Right atrium auricular region (tissue), 2 donors: ENCODE data around the gene PPP6R2. TPM values are rescaled to one million over a fixed set of nuclear protein-coding genes. Genes with fewer than 3 reads are reported as not detected.
"Not testable (repeated sequence)": the region's sequence is repeated elsewhere in the genome, so short reads cannot be mapped to it uniquely, and the experiment has no call there.

Experiments used
- DNase-seq: peaks from one replicate; pipeline ENCODE4 v3.0.0-alpha.2; 2019; ENCODE audit warnings: low spot score
- H3K27ac ChIP-seq, 2 donors: fragments of 200-600 bp; sonication (generic); 1 replicate in 1 of 2; 2 replicates in 1 of 2; pipeline ENCODE4 v1.5.1; 2016 to 2019
- H3K27me3 ChIP-seq, 2 donors: fragments of 200-600 bp; sonication (generic); one replicate each; pipeline versions ENCODE4 v1.5.1 to v1.6.0; 2017 to 2019
- H3K36me3 ChIP-seq: fragments of 200-600 bp; sonication (generic); one replicate; pipeline ENCODE4 v1.5.1; 2016
- H3K4me1 ChIP-seq, 2 donors: fragments of 200-600 bp; sonication (generic); one replicate each; pipeline versions ENCODE4 v1.5.1 to v1.6.0; 2017 to 2019
- H3K4me3 ChIP-seq, 2 donors: fragments of 200-600 bp; sonication (generic); 1 replicate in 1 of 2; 2 replicates in 1 of 2; pipeline ENCODE4 v1.5.1; 2017 to 2019; ENCODE audit warnings: mild to moderate bottlenecking in 1 of 2, moderate library complexity in 1 of 2
- H3K9me3 ChIP-seq, 2 donors: fragments of 200-600 bp; sonication (generic); one replicate each; pipeline ENCODE4 v1.5.1; 2019
- CTCF ChIP-seq, 2 donors: fragments of 200-600 bp; sonication (generic); IDR thresholded peaks; one replicate each; pipeline ENCODE4 v1.5.1; 2019; ENCODE audit warnings: antibody characterized with exemption in 2 of 2
- total RNA-seq, 2 donors: library from RNA; depleted of rRNA; stranded (reverse); fragments of >200 nt; gene quantifications; one replicate each; pipeline ENCODE4 v1.1.0, GENCODE V29; 2016

The PPP6R2 gene
- total RNA-seq, 2 donors from 2014 or later, result 45.2 to 54.8 TPM

DNA sequence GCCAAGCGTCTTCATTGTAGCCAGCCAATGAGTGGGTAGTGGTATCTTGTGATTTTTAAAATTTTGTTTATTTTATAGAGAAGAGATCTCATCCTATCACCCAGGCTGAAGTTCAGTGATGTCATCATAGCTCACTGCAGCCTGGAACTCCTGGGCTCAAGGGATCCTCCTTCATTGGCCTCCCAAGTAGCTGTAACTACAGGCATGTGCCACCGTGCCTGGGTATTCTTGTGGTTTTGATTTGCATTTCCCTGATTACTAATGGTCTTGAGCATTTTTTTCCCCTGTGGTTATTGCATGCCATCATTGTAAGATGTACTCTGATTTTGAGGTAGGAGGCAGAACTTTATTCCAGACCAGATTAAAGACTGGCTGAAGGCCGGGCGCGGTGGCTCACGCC, 13.9 kb upstream of the PPP6R2 start:
- H3K27me3 ChIP-seq, result no peaks in the 10 kb centered on the region
- no peaks in the 10 kb centered on the region for H3K36me3 ChIP-seq
- no peak for DNase-seq
- peaks cover 0 to 20% of the 10 kb centered on the region in 2 donors for H3K4me1 ChIP-seq
- no peaks in the 10 kb centered on the region for H3K9me3 ChIP-seq
- no peak overlapping the region for H3K4me3 ChIP-seq
- no peak for TF ChIP-seq CTCF (IDR thresholded peaks at IDR 0.05)
- no peak overlapping the region for H3K27ac ChIP-seq

- not testable (repeated sequence) for H3K4me3 ChIP-seq, H3K36me3 ChIP-seq, H3K27me3 ChIP-seq, H3K4me1 ChIP-seq, H3K27ac ChIP-seq, DNase-seq, H3K9me3 ChIP-seq
Measured at GRCh38 chr22:50334433-50334832, 8.7 kb upstream of the PPP6R2 start.

DNA sequence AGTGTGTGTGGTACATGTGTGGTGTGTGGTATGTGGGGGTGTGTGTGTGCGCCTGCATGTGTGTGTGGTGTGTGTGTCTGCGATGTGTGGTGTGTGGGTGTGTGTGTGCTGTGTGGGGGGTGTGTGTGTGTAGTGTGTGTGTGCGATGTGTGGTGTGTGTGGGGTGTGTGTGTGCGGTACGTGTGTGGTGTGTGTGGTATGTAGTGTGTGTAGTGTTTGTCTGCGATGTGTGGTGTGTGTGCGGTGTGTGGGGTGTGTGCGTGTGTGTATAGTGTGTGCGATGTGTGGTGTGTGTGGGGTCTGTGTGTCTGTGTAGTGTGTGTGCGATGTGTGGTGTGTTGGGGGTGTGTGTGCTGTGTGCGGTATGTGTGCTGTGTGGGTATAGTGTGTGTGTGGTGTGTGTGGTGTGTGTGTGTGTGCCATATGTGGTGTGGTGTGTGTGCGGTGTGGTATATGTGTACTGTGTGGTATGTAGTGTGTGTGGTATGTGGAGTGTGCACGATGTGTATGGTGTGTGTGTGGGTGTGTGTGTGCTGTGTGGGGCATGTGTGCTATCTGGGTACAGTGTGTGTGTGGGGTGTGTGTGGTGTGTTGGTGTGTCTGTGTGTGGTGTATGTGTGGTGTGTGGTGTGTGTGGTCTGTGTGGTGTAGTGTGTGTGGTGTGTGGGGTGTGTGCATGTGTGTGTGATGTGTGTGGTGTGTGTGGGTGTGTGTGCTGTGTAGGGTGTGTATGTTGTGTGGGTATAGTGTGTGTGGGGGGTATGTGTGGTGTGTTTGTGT, 5.7 kb upstream of the PPP6R2 start:
- no peak for DNase-seq
- no peaks in the 10 kb centered on the region for H3K27me3 ChIP-seq

DNA sequence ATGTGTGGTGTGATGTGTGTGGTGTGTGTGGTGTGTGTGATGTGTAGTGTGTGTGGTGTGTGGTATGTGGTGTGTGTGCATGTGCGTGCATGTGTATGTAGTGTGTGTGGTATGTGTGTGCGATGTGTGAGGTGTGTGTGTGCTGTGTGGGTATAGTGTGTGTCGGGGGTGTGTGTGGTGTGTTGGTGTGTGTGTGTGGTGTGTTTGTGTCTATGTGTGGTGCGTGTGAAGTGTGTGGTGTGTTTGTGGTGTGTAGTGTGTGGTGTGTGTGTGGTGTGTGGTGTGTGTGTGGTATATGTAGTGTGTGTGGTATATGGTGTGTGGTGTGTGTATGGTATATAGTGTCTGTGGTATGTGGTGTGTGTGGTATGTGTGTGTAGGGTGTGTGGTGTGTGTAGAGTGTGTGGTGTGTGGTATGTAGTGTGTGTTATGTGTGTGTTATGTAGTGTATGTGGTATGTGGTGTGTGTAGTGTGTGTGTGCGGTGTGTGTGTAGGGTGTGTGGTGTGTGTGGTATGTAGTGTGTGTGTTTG, 5.0 kb upstream of the PPP6R2 start:
- H3K27ac ChIP-seq, result no peak overlapping the region
- H3K4me3 ChIP-seq, result no peak overlapping the region
- no peak for DNase-seq
- H3K27me3 ChIP-seq, result no peaks in the 10 kb centered on the region
- no peak for TF ChIP-seq CTCF (IDR thresholded peaks at IDR 0.05)
- no peaks in the 10 kb centered on the region for H3K9me3 ChIP-seq
- H3K4me1 ChIP-seq, result peaks cover 0 to 12% of the 10 kb centered on the region in 2 donors
- no peaks in the 10 kb centered on the region for H3K36me3 ChIP-seq

More for the DNA sequence above, 5.7 kb upstream of the PPP6R2 start:
- no peak overlapping the region for H3K4me3 ChIP-seq
- H3K4me1 ChIP-seq, result peaks cover 0 to 6% of the 10 kb centered on the region in 2 donors
- H3K27ac ChIP-seq, result no peak overlapping the region
- no peaks in the 10 kb centered on the region for H3K36me3 ChIP-seq
- TF ChIP-seq CTCF (IDR thresholded peaks at IDR 0.05), result no peak
- H3K9me3 ChIP-seq, result no peaks in the 10 kb centered on the region

DNA sequence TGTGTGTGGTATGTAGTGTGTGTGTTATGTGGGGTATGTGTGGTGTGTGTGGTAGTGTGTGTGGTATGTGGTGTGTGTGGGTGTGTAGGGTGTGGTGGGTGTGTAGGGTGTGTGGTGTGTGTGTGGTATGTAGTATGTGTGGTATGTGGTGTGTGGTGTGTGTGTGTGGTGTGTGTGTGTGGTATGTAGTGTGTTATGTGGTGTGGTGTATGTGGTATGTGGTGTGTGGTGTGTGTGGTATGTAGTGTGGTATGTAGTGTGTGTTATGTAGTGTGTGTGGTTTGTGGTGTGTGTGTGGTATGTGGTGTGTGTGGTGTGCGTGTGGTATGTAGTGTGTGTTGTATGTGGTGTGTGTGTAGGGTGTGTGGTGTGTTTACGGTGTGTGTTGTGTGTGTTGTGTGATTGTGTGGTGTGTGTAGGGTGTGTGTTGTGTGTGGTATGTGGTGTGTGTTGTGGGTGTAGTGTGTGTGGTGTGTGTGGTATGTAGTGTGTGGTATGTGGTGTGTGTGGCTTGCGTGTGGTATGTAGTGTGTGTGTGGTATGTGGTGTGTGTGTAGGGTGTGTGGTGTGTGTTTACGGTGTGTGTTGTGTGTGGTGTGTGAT, 4.2 kb upstream of the PPP6R2 start:
- DNase-seq, result no peak
- Histone ChIP-seq H3K4me1 (peaks cover 0 to 12% of the 10 kb centered on the region in 2 donors), H3K9me3 (no peaks in the 10 kb centered on the region), H3K27me3 (no peaks in the 10 kb centered on the region), H3K36me3 (no peaks in the 10 kb centered on the region), H3K4me3 (no peak overlapping the region), H3K27ac (no peak overlapping the region)
- TF ChIP-seq CTCF (IDR thresholded peaks at IDR 0.05), result no peak
